Keratinocyte (primary cell): Measurements from ENCODE around the gene TTC24. TPM values are rescaled to one million over a fixed set of nuclear protein-coding genes. Genes with fewer than 3 reads are reported as not detected.

ENCODE experiments used
- DNase-seq: peaks from one replicate; pipeline ENCODE4 v3.0.0-alpha.2; 2011; ENCODE audit warnings: low read depth, missing footprints, low spot score
- FAIRE-seq: peaks from 2 replicates; lab custom pipeline; 2011; peaks lifted over from hg19 to GRCh38; lab: Jason Lieb, UNC
- H2AFZ ChIP-seq: 2 replicates; pipeline ENCODE4 v1.6.0; 2012; ENCODE audit warnings: low read length, control low read depth, inconsistent platforms; ENCODE audit not compliant: control insufficient read depth
- H3K27ac ChIP-seq: 2 replicates; pipeline ENCODE4 v1.5.1; 2011; ENCODE audit warnings: low read length; ENCODE audit not compliant: control insufficient read depth, insufficient read depth
- H3K27me3 ChIP-seq: 3 replicates; pipeline ENCODE4 v1.6.0; 2011; ENCODE audit warnings: low read length; ENCODE audit not compliant: control insufficient read depth, insufficient read depth; ENCODE audit errors: extremely low read depth
- H3K36me3 ChIP-seq, 2 experiments: 2 replicates in 1 of 2; 3 replicates in 1 of 2; pipeline ENCODE4 v1.5.1; 2011; ENCODE audit warnings: low read length in 2 of 2, mild to moderate bottlenecking in 1 of 2; ENCODE audit not compliant: control insufficient read depth in 2 of 2, insufficient read depth in 2 of 2; ENCODE audit errors: extremely low read depth in 1 of 2
- H3K4me1 ChIP-seq: 3 replicates; pipeline ENCODE4 v1.5.1; 2011; ENCODE audit warnings: low read length; ENCODE audit not compliant: control insufficient read depth, insufficient read depth; ENCODE audit errors: extremely low read depth
- H3K4me2 ChIP-seq: 3 replicates; pipeline ENCODE4 v1.6.0; 2011; ENCODE audit warnings: low read depth, low read length; ENCODE audit not compliant: control insufficient read depth, insufficient read depth; ENCODE audit errors: extremely low read depth
- H3K4me3 ChIP-seq, 3 experiments: fragments of 200-600 bp in 1 of 3; sonication (generic) in 1 of 3; 2 replicates in 2 of 3; 3 replicates in 1 of 3; pipeline ENCODE4 v1.5.1; 2011 to 2016; ENCODE audit warnings: low read length in 3 of 3, mild to moderate bottlenecking in 3 of 3, control low read depth in 2 of 3, inconsistent platforms in 1 of 3, low read depth in 1 of 3, mixed read lengths in 1 of 3, mixed run types in 1 of 3, moderate library complexity in 1 of 3; ENCODE audit not compliant: control insufficient read depth in 2 of 3, insufficient read depth in 2 of 3; ENCODE audit errors: extremely low read depth in 1 of 3
- H3K79me2 ChIP-seq: 2 replicates; pipeline ENCODE4 v1.6.0; 2012; ENCODE audit warnings: low read length; ENCODE audit not compliant: control insufficient read depth, insufficient read depth
- H3K9ac ChIP-seq: 3 replicates; pipeline ENCODE4 v1.6.0; 2011; ENCODE audit warnings: low read length; ENCODE audit not compliant: control insufficient read depth, insufficient read depth; ENCODE audit errors: extremely low read depth
- H3K9me1 ChIP-seq: 3 replicates; pipeline ENCODE4 v1.6.0; 2011; ENCODE audit warnings: low read length; ENCODE audit not compliant: control insufficient read depth, insufficient read depth; ENCODE audit errors: extremely low read depth
- H3K9me3 ChIP-seq: 2 replicates; pipeline ENCODE4 v1.5.1; 2012; ENCODE audit warnings: low read depth, low read length; ENCODE audit not compliant: control insufficient read depth
- H4K20me1 ChIP-seq: 3 replicates; pipeline ENCODE4 v1.6.0; 2011; ENCODE audit warnings: low read length; ENCODE audit not compliant: control insufficient read depth, insufficient read depth; ENCODE audit errors: extremely low read depth
- CTCF ChIP-seq, 3 experiments: IDR thresholded peaks in 1 of 3; conservative IDR thresholded peaks in 1 of 3; optimal IDR thresholded peaks in 1 of 3; 2 replicates in 2 of 3; 3 replicates in 1 of 3; pipeline versions ENCODE3 to v1.5.1; 2011; ENCODE audit warnings: low read length in 3 of 3, mild to moderate bottlenecking in 3 of 3, moderate library complexity in 2 of 3, control low read depth in 1 of 3, inconsistent platforms in 1 of 3; ENCODE audit not compliant: insufficient read depth in 2 of 3; ENCODE audit errors: extremely low read depth in 1 of 3
- EZH2 ChIP-seq: IDR thresholded peaks from one replicate; pipeline ENCODE4 v1.6.1; 2012; ENCODE audit warnings: inconsistent platforms, mild to moderate bottlenecking, low read length, moderate library complexity
- dilution Hi-C: fragments of 300-500 bp; cut with MboI; formaldehyde crosslinking; loops from one replicate; pipeline ENCODE4 v1.7.0; 2020; ENCODE audit warnings: low sequenced_read_pairs; ENCODE audit not compliant: extremely low pct_ligation_motif_present
- polyA plus RNA-seq, 5 experiments: library from polyadenylated mRNA; depleted of rRNA in 3 of 5; stranded (reverse) in 3 of 5; stranded (forward) in 1 of 5; unstranded in 1 of 5; fragments of >200 nt; gene quantifications; 1 replicate in 1 of 5; 2 replicates in 3 of 5; 3 replicates in 1 of 5; pipeline versions ENCODE4 v1.2.1 to v1.2.3, GENCODE V29; 2011 to 2012; ENCODE audit warnings: missing spikeins in 2 of 5, low read depth in 1 of 5, low replicate concordance in 1 of 5

TTC24 gene
- polyA plus RNA-seq, 1 donor (not counting 4 experiments of a cell fraction or from before 2014, with no cell fraction given) = not detected

- no peak for DNase-seq
- H3K9me1 ChIP-seq = no peaks in the 10 kb centered on the region
- no peaks in the 10 kb centered on the region for H4K20me1 ChIP-seq
- peaks cover 11% of the 10 kb centered on the region for H3K79me2 ChIP-seq
- peaks cover 11% of the 10 kb centered on the region for H3K4me1 ChIP-seq
- TF ChIP-seq CTCF (optimal IDR thresholded peaks at IDR 0.05 in 1 of 3, IDR thresholded peaks at IDR 0.05 in 1 of 3, conservative IDR thresholded peaks at IDR 0.05 in 1 of 3; ENCODE audit: extremely low read depth in 1 of 3, insufficient read depth in 2 of 3, low read length in 3 of 3) (no peak), EZH2 (no peak)
- dilution Hi-C loops = no loop called here
- no peak overlapping the region for H3K4me3 ChIP-seq
- no peaks in the 10 kb centered on the region for H3K9me3 ChIP-seq
- peak overlapping the region; percentile 99 for H3K4me2 ChIP-seq
- peaks cover 34 to 40% of the 10 kb centered on the region in 2 experiments for H3K36me3 ChIP-seq
- H3K9ac ChIP-seq = no peak overlapping the region
- H3K27ac ChIP-seq = no peak overlapping the region
- FAIRE-seq = no peak
- no peak overlapping the region for H2AFZ ChIP-seq
- no peaks in the 10 kb centered on the region for H3K27me3 ChIP-seq
Observed at GRCh38 chr1:156592910-156593660, 13.6 kb downstream of the TTC24 start.

- TF ChIP-seq EZH2 = no peak
- no peak for TF ChIP-seq CTCF (optimal IDR thresholded peaks at IDR 0.05 in 1 of 3, IDR thresholded peaks at IDR 0.05 in 1 of 3, conservative IDR thresholded peaks at IDR 0.05 in 1 of 3; ENCODE audit: extremely low read depth in 1 of 3, insufficient read depth in 2 of 3, low read length in 3 of 3)
- H3K4me2 ChIP-seq = no peak overlapping the region
- H3K36me3 ChIP-seq = peaks cover 39 to 45% of the 10 kb centered on the region in 2 experiments
- no peak overlapping the region for H3K27ac ChIP-seq
- H3K79me2 ChIP-seq = peaks cover 15% of the 10 kb centered on the region
- dilution Hi-C loops = no loop called here
- no peaks in the 10 kb centered on the region for H3K27me3 ChIP-seq
- peaks cover 11% of the 10 kb centered on the region for H3K4me1 ChIP-seq
- no peaks in the 10 kb centered on the region for H3K9me1 ChIP-seq
- FAIRE-seq = no peak
- H3K9me3 ChIP-seq = no peaks in the 10 kb centered on the region
- H4K20me1 ChIP-seq = no peaks in the 10 kb centered on the region
- no peak overlapping the region for H3K4me3 ChIP-seq
- no peak for DNase-seq
- no peak overlapping the region for H3K9ac ChIP-seq
- no peak overlapping the region for H2AFZ ChIP-seq
Observed at GRCh38 chr1:156593661-156593989, 14.1 kb downstream of the TTC24 start.
